Uterus (tissue), 4 donors: ENCODE measurements around the gene GDPD1. TPM values are rescaled to one million over a fixed set of nuclear protein-coding genes. Genes with fewer than 3 reads are reported as not detected.

ENCODE experiments used
- DNase-seq, 2 donors: peaks; one replicate each; pipeline ENCODE4 v3.0.0-alpha.2; 2019 to 2020
- H3K27ac ChIP-seq, 2 donors: fragments of 200-600 bp; sonication (generic); 1 replicate in 1 of 2; 2 replicates in 1 of 2; pipeline ENCODE4 v1.5.1; 2016 to 2018
- H3K27me3 ChIP-seq, 2 donors: fragments of 200-600 bp; sonication (generic); one replicate each; pipeline ENCODE4 v1.5.1; 2018 to 2019; ENCODE audit warnings: control low read depth in 1 of 2
- H3K36me3 ChIP-seq, 2 donors: fragments of 200-600 bp; sonication (generic); one replicate each; pipeline ENCODE4 v1.5.1; 2019; ENCODE audit warnings: control low read depth in 1 of 2
- H3K4me1 ChIP-seq, 2 donors: fragments of 200-600 bp; sonication (generic); one replicate each; pipeline ENCODE4 v1.5.1; 2018 to 2019; ENCODE audit warnings: control low read depth in 1 of 2
- H3K4me3 ChIP-seq, 2 donors: fragments of 200-600 bp; sonication (generic); 1 replicate in 1 of 2; 2 replicates in 1 of 2; pipeline ENCODE4 v1.5.1; 2018 to 2019; ENCODE audit warnings: mild to moderate bottlenecking in 1 of 2
- H3K9me3 ChIP-seq, 2 donors: fragments of 200-600 bp; sonication (generic); one replicate each; pipeline ENCODE4 v1.5.1; 2019; ENCODE audit warnings: control low read depth in 1 of 2
- CTCF ChIP-seq, 4 experiments: fragments of 200-600 bp in 2 of 4; fragments of 450-650 bp in 2 of 4; sonication (generic) in 2 of 4; IDR thresholded peaks; one replicate each; pipeline ENCODE4 v1.5.1; 2016 to 2019; ENCODE audit warnings: antibody characterized with exemption in 4 of 4, mild to moderate bottlenecking in 2 of 4, moderate library complexity in 1 of 4
- POLR2A ChIP-seq, 2 donors: fragments of 450-650 bp; IDR thresholded peaks; one replicate each; pipeline ENCODE4 v1.6.1; 2016; ENCODE audit warnings: antibody characterized with exemption in 2 of 2, mild to moderate bottlenecking in 1 of 2, moderate library complexity in 1 of 2
- intact Hi-C: fragments of 100-400 bp; cut with DNase I; formaldehyde crosslinking; loops from one replicate; pipeline ENCODE4 v1.15.1; 2023; ENCODE audit warnings: low total_unique reads
- total RNA-seq, 4 donors: library from RNA; depleted of rRNA in 3 of 4; stranded (reverse); fragments of >200 nt in 3 of 4; gene quantifications; one replicate each; pipeline versions ENCODE4 v1.1.0 to v1.2.4, GENCODE V29; 2014 to 2023
- donor health status: DM: yes; HTN: yes; CAD: no.

The GDPD1 gene
- total RNA-seq, 4 donors from 2014 or later, result 0.51 to 1.9 (median 1.2) TPM

- Histone ChIP-seq H3K36me3 (no peaks in the 10 kb centered on the region), H3K9me3 (no peaks in the 10 kb centered on the region), H3K4me1 (no peaks in the 10 kb centered on the region), H3K27ac (no peak overlapping the region), H3K4me3 (no peak overlapping the region), H3K27me3 (no peaks in the 10 kb centered on the region)
- DNase-seq, result no peak
- TF ChIP-seq CTCF (IDR thresholded peaks at IDR 0.05), result no peak
- TF ChIP-seq POLR2A (IDR thresholded peaks at IDR 0.05), result no peak
- intact Hi-C loops, result no loop called here
Measured at GRCh38 chr17:59296190-59296589, 75.9 kb downstream of the GDPD1 start.

GRCh38 chr17:59298521-59298920 is 78.2 kb downstream of the GDPD1 start:
- H3K4me3 ChIP-seq, result no peak overlapping the region
- no peaks in the 10 kb centered on the region for H3K27me3 ChIP-seq
- no peaks in the 10 kb centered on the region for H3K36me3 ChIP-seq
- DNase-seq, result no peak
- no peaks in the 10 kb centered on the region for H3K4me1 ChIP-seq
- TF ChIP-seq CTCF (IDR thresholded peaks at IDR 0.05) (no peak), POLR2A (IDR thresholded peaks at IDR 0.05) (no peak)
- intact Hi-C loops, result no loop called here
- H3K27ac ChIP-seq, result no peak overlapping the region
- no peaks in the 10 kb centered on the region for H3K9me3 ChIP-seq

- intact Hi-C loops, result no loop called here
- no peak for TF ChIP-seq POLR2A (IDR thresholded peaks at IDR 0.05)
Measured at GRCh38 chr17:59299400-59300092, 79.2 kb downstream of the GDPD1 start.

GRCh38 chr17:59300941-59301340 is 80.6 kb downstream of the GDPD1 start:
- no peak overlapping the region for H3K27ac ChIP-seq
- intact Hi-C loops, result no loop called here
- DNase-seq, result no peak
- no peak overlapping the region for H3K4me3 ChIP-seq
- no peaks in the 10 kb centered on the region for H3K36me3 ChIP-seq
- no peaks in the 10 kb centered on the region for H3K4me1 ChIP-seq
- no peak for TF ChIP-seq CTCF (IDR thresholded peaks at IDR 0.05)
- TF ChIP-seq POLR2A (IDR thresholded peaks at IDR 0.05), result no peak
- no peaks in the 10 kb centered on the region for H3K27me3 ChIP-seq
- H3K9me3 ChIP-seq, result no peaks in the 10 kb centered on the region

More at GRCh38 chr17:59299400-59300092, 79.2 kb downstream of the GDPD1 start:
- Histone ChIP-seq H3K9me3 (no peaks in the 10 kb centered on the region), H3K27me3 (no peaks in the 10 kb centered on the region), H3K36me3 (no peaks in the 10 kb centered on the region), H3K4me1 (no peaks in the 10 kb centered on the region), H3K4me3 (no peak overlapping the region), H3K27ac (no peak overlapping the region)
- no peak for DNase-seq

GRCh38 chr17:59304811-59305210 is 84.5 kb downstream of the GDPD1 start:
- intact Hi-C loops, result no loop called here
- no peak for TF ChIP-seq POLR2A (IDR thresholded peaks at IDR 0.05)
- TF ChIP-seq CTCF (IDR thresholded peaks at IDR 0.05), result no peak
- no peaks in the 10 kb centered on the region for H3K4me1 ChIP-seq
- H3K27ac ChIP-seq, result no peak overlapping the region
- no peak for DNase-seq
- no peaks in the 10 kb centered on the region for H3K27me3 ChIP-seq
- no peak overlapping the region for H3K4me3 ChIP-seq
- no peaks in the 10 kb centered on the region for H3K9me3 ChIP-seq
- no peaks in the 10 kb centered on the region for H3K36me3 ChIP-seq
